ENCODE measurements around the gene ATP6V0E1.
"Not testable (repeated sequence)": the region's sequence is repeated elsewhere in the genome, so short reads cannot be mapped to it uniquely, and the experiment has no call there.

Gene ATP6V0E1

GRCh38 chr5:173004447-173004846, 20.9 kb downstream of the ATP6V0E1 start:
- Mint-ChIP-seq H3K4me3 (no peak overlapping the region), H3K36me3 (peaks cover 26% of the 10 kb centered on the region), H3K27ac (no peak overlapping the region), H3K27me3 (no peaks in the 10 kb centered on the region), H3K9me3 (no peaks in the 10 kb centered on the region), H3K4me1 (peaks cover 59% of the 10 kb centered on the region)
- no peak for ATAC-seq

- H3K4me3 Mint-ChIP-seq, result no peak overlapping the region
- H3K36me3 Mint-ChIP-seq, result peaks cover 24% of the 10 kb centered on the region
- no peaks in the 10 kb centered on the region for H3K27me3 Mint-ChIP-seq
- ATAC-seq, result no peak
- peaks cover 57% of the 10 kb centered on the region for H3K4me1 Mint-ChIP-seq
- H3K27ac Mint-ChIP-seq, result peak overlapping the region; percentile 43
- no peaks in the 10 kb centered on the region for H3K9me3 Mint-ChIP-seq
These were observed 26.4 kb downstream of the ATP6V0E1 start for GRCh38 chr5:173010021-173010420.

- H3K4me1 Mint-ChIP-seq, result peaks cover 62% of the 10 kb centered on the region
- no peak for ATAC-seq
These were observed 27.2 kb downstream of the ATP6V0E1 start for GRCh38 chr5:173010547-173011464.

GRCh38 chr5:173011566-173011965, 28.0 kb downstream of the ATP6V0E1 start:
- peaks cover 24% of the 10 kb centered on the region for H3K36me3 Mint-ChIP-seq
- no peak for ATAC-seq
- H3K4me1 Mint-ChIP-seq, result peaks cover 69% of the 10 kb centered on the region
- H3K27me3 Mint-ChIP-seq, result no peaks in the 10 kb centered on the region
- no peak overlapping the region for H3K4me3 Mint-ChIP-seq
- H3K9me3 Mint-ChIP-seq, result no peaks in the 10 kb centered on the region
- peak overlapping the region; percentile 67 for H3K27ac Mint-ChIP-seq

More at GRCh38 chr5:173010547-173011464, 27.2 kb downstream of the ATP6V0E1 start:
- Mint-ChIP-seq H3K27me3 (no peaks in the 10 kb centered on the region), H3K9me3 (no peaks in the 10 kb centered on the region), H3K36me3 (peaks cover 24% of the 10 kb centered on the region), H3K27ac (peak overlapping the region; percentile 43), H3K4me3 (no peak overlapping the region)

- peaks cover 70% of the 10 kb centered on the region for H3K4me1 Mint-ChIP-seq
- H3K9me3 Mint-ChIP-seq, result no peaks in the 10 kb centered on the region
- no peak overlapping the region for H3K4me3 Mint-ChIP-seq
- H3K27me3 Mint-ChIP-seq, result no peaks in the 10 kb centered on the region
- peak overlapping the region; percentile 67 for H3K27ac Mint-ChIP-seq
- peaks cover 25% of the 10 kb centered on the region for H3K36me3 Mint-ChIP-seq
- ATAC-seq, result no peak
These were observed 29.3 kb downstream of the ATP6V0E1 start for GRCh38 chr5:173012882-173013281.

GRCh38 chr5:173014671-173015070, 31.1 kb downstream of the ATP6V0E1 start:
- no peaks in the 10 kb centered on the region for H3K9me3 Mint-ChIP-seq
- no peaks in the 10 kb centered on the region for H3K27me3 Mint-ChIP-seq
- H3K4me1 Mint-ChIP-seq, result peaks cover 72% of the 10 kb centered on the region
- H3K4me3 Mint-ChIP-seq, result no peak overlapping the region
- H3K36me3 Mint-ChIP-seq, result peaks cover 38% of the 10 kb centered on the region
- no peak overlapping the region for H3K27ac Mint-ChIP-seq
- no peak for ATAC-seq

GRCh38 chr5:173015192-173015591, 31.6 kb downstream of the ATP6V0E1 start:
- no peaks in the 10 kb centered on the region for H3K9me3 Mint-ChIP-seq
- H3K27me3 Mint-ChIP-seq, result no peaks in the 10 kb centered on the region
- ATAC-seq, result no peak
- peaks cover 67% of the 10 kb centered on the region for H3K4me1 Mint-ChIP-seq
- H3K36me3 Mint-ChIP-seq, result peaks cover 44% of the 10 kb centered on the region
- peak overlapping the region; percentile 91 for H3K27ac Mint-ChIP-seq
- no peak overlapping the region for H3K4me3 Mint-ChIP-seq

- no peak for ATAC-seq
- Mint-ChIP-seq H3K9me3 (no peaks in the 10 kb centered on the region), H3K36me3 (peaks cover 50% of the 10 kb centered on the region), H3K27ac (peak overlapping the region; percentile 91), H3K27me3 (no peaks in the 10 kb centered on the region), H3K4me1 (peaks cover 61% of the 10 kb centered on the region), H3K4me3 (no peak overlapping the region)
These were observed 32.3 kb downstream of the ATP6V0E1 start for GRCh38 chr5:173015598-173016455.

GRCh38 chr5:173016598-173017046, 33.1 kb downstream of the ATP6V0E1 start:
- Mint-ChIP-seq H3K9me3 (no peaks in the 10 kb centered on the region), H3K27me3 (no peaks in the 10 kb centered on the region), H3K27ac (peak overlapping the region; percentile 91), H3K4me3 (no peak overlapping the region), H3K4me1 (peaks cover 57% of the 10 kb centered on the region), H3K36me3 (peaks cover 56% of the 10 kb centered on the region)
- peak; percentile 85 for ATAC-seq

- H3K4me3 Mint-ChIP-seq, ATAC-seq, H3K27me3 Mint-ChIP-seq, H3K9me3 Mint-ChIP-seq: not testable (repeated sequence)
- Mint-ChIP-seq H3K36me3 (peaks cover 56% of the 10 kb centered on the region), H3K4me1 (peaks cover 53% of the 10 kb centered on the region), H3K27ac (peak overlapping the region; percentile 91)
These were observed 33.5 kb downstream of the ATP6V0E1 start for GRCh38 chr5:173017087-173017486.

GRCh38 chr5:173018358-173018757, 34.8 kb downstream of the ATP6V0E1 start:
- peaks cover 58% of the 10 kb centered on the region for H3K36me3 Mint-ChIP-seq
- no peak overlapping the region for H3K4me3 Mint-ChIP-seq
- H3K27ac Mint-ChIP-seq, result peak overlapping the region; percentile 91
- peaks cover 43% of the 10 kb centered on the region for H3K4me1 Mint-ChIP-seq
- H3K9me3 Mint-ChIP-seq, result no peaks in the 10 kb centered on the region
- H3K27me3 Mint-ChIP-seq, result no peaks in the 10 kb centered on the region
- ATAC-seq, result no peak

GRCh38 chr5:173020154-173020581, 36.6 kb downstream of the ATP6V0E1 start:
- Mint-ChIP-seq H3K27me3 (no peaks in the 10 kb centered on the region), H3K4me3 (no peak overlapping the region), H3K27ac (no peak overlapping the region), H3K4me1 (peaks cover 32% of the 10 kb centered on the region), H3K36me3 (peaks cover 64% of the 10 kb centered on the region), H3K9me3 (no peaks in the 10 kb centered on the region)
- no peak for ATAC-seq

GRCh38 chr5:173020643-173021042, 37.1 kb downstream of the ATP6V0E1 start:
- peaks cover 27% of the 10 kb centered on the region for H3K4me1 Mint-ChIP-seq
- H3K27me3 Mint-ChIP-seq, result no peaks in the 10 kb centered on the region
- ATAC-seq, result no peak
- H3K36me3 Mint-ChIP-seq, result peaks cover 68% of the 10 kb centered on the region
- H3K27ac Mint-ChIP-seq, result no peak overlapping the region
- H3K4me3 Mint-ChIP-seq, result no peak overlapping the region
- no peaks in the 10 kb centered on the region for H3K9me3 Mint-ChIP-seq

GRCh38 chr5:173025651-173026050, 42.1 kb downstream of the ATP6V0E1 start:
- H3K4me3 Mint-ChIP-seq, result no peak overlapping the region
- no peaks in the 10 kb centered on the region for H3K9me3 Mint-ChIP-seq
- H3K4me1 Mint-ChIP-seq, result no peaks in the 10 kb centered on the region
- no peaks in the 10 kb centered on the region for H3K27me3 Mint-ChIP-seq
- peaks cover 38% of the 10 kb centered on the region for H3K36me3 Mint-ChIP-seq
- H3K27ac Mint-ChIP-seq, result no peak overlapping the region
- no peak for ATAC-seq

- Mint-ChIP-seq H3K9me3 (no peaks in the 10 kb centered on the region), H3K4me3 (no peak overlapping the region), H3K4me1 (no peaks in the 10 kb centered on the region), H3K27me3 (no peaks in the 10 kb centered on the region), H3K27ac (no peak overlapping the region), H3K36me3 (peaks cover 19% of the 10 kb centered on the region)
- no peak for ATAC-seq
These were observed 44.3 kb downstream of the ATP6V0E1 start for GRCh38 chr5:173027905-173028304.
